ENCODE results near the gene SYNPR. TPM values are rescaled to one million over a fixed set of nuclear protein-coding genes. Genes with fewer than 3 reads are reported as not detected.

SYNPR gene
- total RNA-seq, 2 experiments from 2014 or later: not detected

- H3K27ac Mint-ChIP-seq: no peak overlapping the region
- ChIA-PET POLR2A (no interaction called here), CTCF (interaction anchor here (1.2 kb wide), 1 partner anchor 11 kb away, joined by 3 read pairs; no protein-coding TSS in a partner anchor)
- Histone ChIP-seq H3K36me3 (ENCODE audit: insufficient read depth, low read length) (no peaks in the 10 kb centered on the region), H3K9me3 (ENCODE audit: control insufficient read depth in 1 of 2, insufficient read depth in 1 of 2, low read length in 2 of 2) (no peaks in the 10 kb centered on the region), H3K27me3 (ENCODE audit: control insufficient read depth in 1 of 2, insufficient read depth in 2 of 2, low read length in 2 of 2) (no peaks in the 10 kb centered on the region), H3K4me3 (ENCODE audit: low read length) (no peak overlapping the region), H3K27ac (ENCODE audit: low read depth in 1 of 2, low read length in 2 of 2) (no peak overlapping the region), H3K4me1 (ENCODE audit: insufficient read depth, low read length) (no peaks in the 10 kb centered on the region)
- no peak overlapping the region for H3K4me3 Mint-ChIP-seq
- TF ChIP-seq, protein P1, sequence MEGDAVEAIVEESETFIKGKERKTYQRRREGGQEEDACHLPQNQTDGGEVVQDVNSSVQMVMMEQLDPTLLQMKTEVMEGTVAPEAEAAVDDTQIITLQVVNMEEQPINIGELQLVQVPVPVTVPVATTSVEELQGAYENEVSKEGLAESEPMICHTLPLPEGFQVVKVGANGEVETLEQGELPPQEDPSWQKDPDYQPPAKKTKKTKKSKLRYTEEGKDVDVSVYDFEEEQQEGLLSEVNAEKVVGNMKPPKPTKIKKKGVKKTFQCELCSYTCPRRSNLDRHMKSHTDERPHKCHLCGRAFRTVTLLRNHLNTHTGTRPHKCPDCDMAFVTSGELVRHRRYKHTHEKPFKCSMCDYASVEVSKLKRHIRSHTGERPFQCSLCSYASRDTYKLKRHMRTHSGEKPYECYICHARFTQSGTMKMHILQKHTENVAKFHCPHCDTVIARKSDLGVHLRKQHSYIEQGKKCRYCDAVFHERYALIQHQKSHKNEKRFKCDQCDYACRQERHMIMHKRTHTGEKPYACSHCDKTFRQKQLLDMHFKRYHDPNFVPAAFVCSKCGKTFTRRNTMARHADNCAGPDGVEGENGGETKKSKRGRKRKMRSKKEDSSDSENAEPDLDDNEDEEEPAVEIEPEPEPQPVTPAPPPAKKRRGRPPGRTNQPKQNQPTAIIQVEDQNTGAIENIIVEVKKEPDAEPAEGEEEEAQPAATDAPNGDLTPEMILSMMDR (IDR thresholded peaks at IDR 0.05): no peak
- no peaks in the 10 kb centered on the region for H3K27me3 Mint-ChIP-seq
- no peaks in the 10 kb centered on the region for H3K4me1 Mint-ChIP-seq (ENCODE audit: low read depth)
- ATAC-seq (ENCODE audit: poor library complexity) (no peak), DNase-seq (no peak)
- intact Hi-C loops (cut with DNase I, micrococcal nuclease): no loop called here
- H3K36me3 Mint-ChIP-seq (ENCODE audit: low read depth): no peaks in the 10 kb centered on the region
- H3K9me3 Mint-ChIP-seq: no peaks in the 10 kb centered on the region
These were observed 171.9 kb downstream of the SYNPR start for GRCh38 chr3:63450023-63450422.

DNA sequence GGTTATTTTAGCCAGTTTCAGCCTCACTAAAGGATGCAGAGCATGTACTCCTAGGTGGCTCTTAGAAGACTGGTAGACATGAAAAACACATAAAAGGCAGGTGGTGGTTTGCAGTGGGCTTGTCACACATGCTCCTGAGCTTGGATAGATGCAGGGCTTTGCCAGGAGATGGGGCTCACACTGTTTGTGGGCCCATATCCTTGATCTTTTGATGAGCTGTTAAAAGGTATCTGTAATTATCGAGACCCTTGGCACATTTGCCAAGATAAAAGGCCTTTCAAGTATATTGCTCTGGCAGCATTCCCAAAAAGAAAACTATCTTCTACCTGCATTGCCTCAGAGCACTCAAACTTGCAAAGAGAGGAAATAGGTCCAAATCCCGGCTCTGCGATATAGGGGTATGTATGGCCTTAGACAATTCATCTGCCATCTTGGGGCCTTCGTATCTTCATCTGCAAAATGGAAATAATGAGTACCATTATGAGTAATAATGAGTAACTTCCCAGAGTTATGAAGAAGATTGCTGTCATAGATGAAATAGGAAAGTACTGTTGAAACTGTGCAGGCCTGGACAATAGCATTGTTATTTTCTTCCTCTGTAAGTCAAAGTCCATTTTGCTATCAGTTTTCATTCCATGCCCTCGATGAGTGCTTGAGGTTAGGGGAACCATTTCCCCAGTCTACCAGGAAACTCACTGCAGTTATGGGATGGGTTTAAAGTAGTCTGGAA, 172.7 kb downstream of the SYNPR start:
- H3K9me3 Mint-ChIP-seq: peaks cover under 1% of the 10 kb centered on the region
- no peak for ATAC-seq (ENCODE audit: poor library complexity)
- no peaks in the 10 kb centered on the region for H3K27me3 Mint-ChIP-seq
- H3K4me1 Mint-ChIP-seq (ENCODE audit: low read depth): no peaks in the 10 kb centered on the region
- POLR2A ChIA-PET: no interaction called here
- intact Hi-C loops (cut with DNase I, micrococcal nuclease): no loop called here
- CTCF ChIA-PET: no interaction called here
- H3K36me3 Mint-ChIP-seq (ENCODE audit: low read depth): no peaks in the 10 kb centered on the region
- TF ChIP-seq, protein P1 (IDR thresholded peaks at IDR 0.05): no peak
- H3K4me1 ChIP-seq (ENCODE audit: insufficient read depth, low read length): no peaks in the 10 kb centered on the region
- no peak overlapping the region for H3K27ac Mint-ChIP-seq
- no peak overlapping the region for H3K4me3 ChIP-seq (ENCODE audit: low read length)
- H3K9me3 ChIP-seq (ENCODE audit: control insufficient read depth in 1 of 2, insufficient read depth in 1 of 2, low read length in 2 of 2): no peaks in the 10 kb centered on the region
- H3K4me3 Mint-ChIP-seq: no peak overlapping the region
- no peak for DNase-seq
- H3K27me3 ChIP-seq (ENCODE audit: control insufficient read depth in 1 of 2, insufficient read depth in 2 of 2, low read length in 2 of 2): no peaks in the 10 kb centered on the region
- no peak overlapping the region for H3K27ac ChIP-seq (ENCODE audit: low read depth in 1 of 2, low read length in 2 of 2)
- H3K36me3 ChIP-seq (ENCODE audit: insufficient read depth, low read length): no peaks in the 10 kb centered on the region

DNA sequence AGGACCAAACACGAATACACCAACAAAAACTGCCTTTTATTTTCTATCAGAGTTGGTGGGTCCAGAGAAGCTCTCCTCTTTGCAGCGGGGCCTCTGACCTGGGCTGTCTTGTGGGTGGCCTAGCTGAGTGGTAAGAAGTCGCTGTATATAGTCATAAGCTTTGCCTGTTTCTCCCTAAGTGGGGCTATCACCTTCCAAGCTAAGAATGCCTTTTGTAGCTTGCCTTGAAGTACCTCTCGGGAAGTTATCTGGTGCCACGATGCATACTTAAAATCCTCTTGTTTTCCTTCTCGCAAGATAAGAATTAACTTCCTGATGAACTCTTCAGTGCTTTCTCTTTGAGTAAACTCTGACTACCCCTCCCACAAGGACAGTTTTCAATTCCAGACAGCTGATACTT, 178.8 kb downstream of the SYNPR start:
- TF ChIP-seq, protein P1 (IDR thresholded peaks at IDR 0.05): no peak
- H3K9me3 ChIP-seq (ENCODE audit: control insufficient read depth in 1 of 2, insufficient read depth in 1 of 2, low read length in 2 of 2): no peaks in the 10 kb centered on the region
- H3K27ac ChIP-seq (ENCODE audit: low read depth in 1 of 2, low read length in 2 of 2): no peak overlapping the region
- no peaks in the 10 kb centered on the region for H3K36me3 ChIP-seq (ENCODE audit: insufficient read depth, low read length)
- no peaks in the 10 kb centered on the region for H3K4me1 ChIP-seq (ENCODE audit: insufficient read depth, low read length)
- Mint-ChIP-seq H3K27ac (no peak overlapping the region), H3K4me1 (ENCODE audit: low read depth) (no peaks in the 10 kb centered on the region), H3K4me3 (no peak overlapping the region), H3K27me3 (no peaks in the 10 kb centered on the region), H3K36me3 (ENCODE audit: low read depth) (no peaks in the 10 kb centered on the region), H3K9me3 (peaks cover 2% of the 10 kb centered on the region)
- ATAC-seq (ENCODE audit: poor library complexity): no peak
- no peak overlapping the region for H3K4me3 ChIP-seq (ENCODE audit: low read length)
- no peak for DNase-seq
- H3K27me3 ChIP-seq (ENCODE audit: control insufficient read depth in 1 of 2, insufficient read depth in 2 of 2, low read length in 2 of 2): no peaks in the 10 kb centered on the region
- ChIA-PET CTCF (interaction anchor here (1.1 kb wide), 1 partner anchor 17 kb away, joined by 3 read pairs; no protein-coding TSS in a partner anchor), POLR2A (no interaction called here)
- intact Hi-C loops (cut with DNase I, micrococcal nuclease): no loop called here
